Prostate gland (tissue), 2 donors: ENCODE measurements around the gene CA5A. TPM values are rescaled to one million over a fixed set of nuclear protein-coding genes. Genes with fewer than 3 reads are reported as not detected.
"Not testable (repeated sequence)": the region's sequence is repeated elsewhere in the genome, so short reads cannot be mapped to it uniquely, and the experiment has no call there.

Source experiments
- DNase-seq: peaks from one replicate; pipeline ENCODE4 v3.0.0-alpha.2; 2019; ENCODE audit warnings: low spot score
- H3K27ac ChIP-seq, 2 donors: fragments of 200-600 bp; sonication (generic); 2 replicates each; pipeline ENCODE4 v1.5.1; 2017 to 2019
- H3K27me3 ChIP-seq: fragments of 200-600 bp; sonication (generic); replicated peaks from 2 replicates; pipeline ENCODE4 v1.5.1; 2019; ENCODE audit not compliant: insufficient read depth
- H3K36me3 ChIP-seq, 2 donors: fragments of 200-600 bp; sonication (generic); 1 replicate in 1 of 2; 2 replicates in 1 of 2; pipeline versions ENCODE4 v1.5.1 to v1.8.1; 2017 to 2019
- H3K4me1 ChIP-seq: fragments of 200-600 bp; sonication (generic); replicated peaks from 2 replicates; pipeline ENCODE4 v1.5.1; 2019
- H3K4me3 ChIP-seq, 2 donors: fragments of 200-600 bp; sonication (generic); 2 replicates each; pipeline ENCODE4 v1.5.1; 2017 to 2019
- H3K9me3 ChIP-seq: fragments of 200-600 bp; sonication (generic); 2 replicates; pipeline ENCODE4 v1.5.1; 2017
- CTCF ChIP-seq, 4 experiments: fragments of 200-600 bp in 2 of 4; fragments of 450-650 bp in 2 of 4; sonication (generic) in 2 of 4; IDR thresholded peaks; 1 replicate in 3 of 4; 2 replicates in 1 of 4; pipeline ENCODE4 v1.5.1; 2016 to 2019; ENCODE audit warnings: antibody characterized with exemption in 4 of 4, mild to moderate bottlenecking in 2 of 4, moderate library complexity in 2 of 4
- POLR2A ChIP-seq: fragments of 450-650 bp; IDR thresholded peaks from one replicate; pipeline ENCODE4 v1.6.1; 2016; ENCODE audit warnings: antibody characterized with exemption, mild to moderate bottlenecking
- POLR2AphosphoS5 ChIP-seq: sonication (generic); formaldehyde crosslinking; IDR thresholded peaks from one replicate; pipeline ENCODE4 v1.6.1; 2017; ENCODE audit warnings: antibody characterized with exemption
- WGBS: methylation state at CpG from one replicate; pipeline ENCODE4 v1.1.5; 2018; 5-methylcytosine and 5-hydroxymethylcytosine counted together
- intact Hi-C: fragments of 100-400 bp; cut with DNase I; formaldehyde crosslinking; loops from one replicate; pipeline ENCODE4 v1.14.2; 2022
- total RNA-seq, 2 donors: library from RNA; depleted of rRNA; stranded (reverse); fragments of >200 nt; gene quantifications; one replicate each; pipeline ENCODE4 v1.1.0, GENCODE V29; 2016

CA5A gene
- total RNA-seq, 2 donors from 2014 or later = not detected

- TF ChIP-seq POLR2AphosphoS5 (no peak), POLR2A (no peak), CTCF (IDR thresholded peaks at IDR 0.05) (no peak)
- H3K36me3 ChIP-seq = no peaks in the 10 kb centered on the region
- no peaks in the 10 kb centered on the region for H3K27me3 ChIP-seq
- H3K4me3 ChIP-seq = no peak overlapping the region
- WGBS = 93% methylated on average over 25 of the region's 25 CpGs
- no peaks in the 10 kb centered on the region for H3K9me3 ChIP-seq
- no peak for DNase-seq
- intact Hi-C loops = no loop called here
- no peak overlapping the region for H3K27ac ChIP-seq
- no peaks in the 10 kb centered on the region for H3K4me1 ChIP-seq
These were observed 21.5 kb downstream of the CA5A start for GRCh38 chr16:87914812-87915211.

- DNase-seq, H3K27ac ChIP-seq, H3K9me3 ChIP-seq, H3K27me3 ChIP-seq, H3K36me3 ChIP-seq, H3K4me3 ChIP-seq, H3K4me1 ChIP-seq, intact Hi-C loops: not testable (repeated sequence)
- WGBS = 77% methylated on average over 23 of the region's 27 CpGs
These were observed 22.2 kb downstream of the CA5A start for GRCh38 chr16:87914021-87914725.

GRCh38 chr16:87912691-87913090 lies 23.6 kb downstream of the CA5A start:
- H3K27me3 ChIP-seq, H3K36me3 ChIP-seq, DNase-seq, intact Hi-C loops, H3K9me3 ChIP-seq, H3K4me1 ChIP-seq, H3K4me3 ChIP-seq, H3K27ac ChIP-seq: not testable (repeated sequence)
- WGBS = 81% methylated on average over 18 of the region's 18 CpGs

- intact Hi-C loops, H3K27me3 ChIP-seq, H3K4me3 ChIP-seq, H3K4me1 ChIP-seq, H3K27ac ChIP-seq, H3K36me3 ChIP-seq, H3K9me3 ChIP-seq: not testable (repeated sequence)
- peak; percentile 41 for TF ChIP-seq POLR2AphosphoS5
- WGBS = 37% methylated on average over 23 of the region's 23 CpGs
- DNase-seq = peak; percentile 13
These were observed 25.1 kb downstream of the CA5A start for GRCh38 chr16:87911106-87911763.

- WGBS = 29% methylated on average over 36 of the region's 36 CpGs
- H3K27ac ChIP-seq, H3K4me1 ChIP-seq, H3K27me3 ChIP-seq, H3K9me3 ChIP-seq, H3K36me3 ChIP-seq, H3K4me3 ChIP-seq, intact Hi-C loops: not testable (repeated sequence)
- TF ChIP-seq CTCF (IDR thresholded peaks at IDR 0.05) = peak; percentile 56 to 85 (median 72)
- peak; percentile 29 for DNase-seq
These were observed 27.0 kb downstream of the CA5A start for GRCh38 chr16:87909203-87909935.

GRCh38 chr16:87908101-87908500 lies 28.2 kb downstream of the CA5A start:
- H3K4me3 ChIP-seq, intact Hi-C loops, H3K9me3 ChIP-seq, H3K27me3 ChIP-seq, H3K27ac ChIP-seq, DNase-seq, H3K36me3 ChIP-seq, H3K4me1 ChIP-seq: not testable (repeated sequence)
- 94% methylated on average over 11 of the region's 11 CpGs for WGBS

- H3K27me3 ChIP-seq, intact Hi-C loops, H3K4me1 ChIP-seq, DNase-seq, H3K27ac ChIP-seq, H3K36me3 ChIP-seq, H3K4me3 ChIP-seq, H3K9me3 ChIP-seq: not testable (repeated sequence)
- WGBS = 89% methylated on average over 7 of the region's 7 CpGs
These were observed 30.8 kb downstream of the CA5A start for GRCh38 chr16:87905521-87905920.

- H3K4me3 ChIP-seq, H3K36me3 ChIP-seq, intact Hi-C loops, DNase-seq, H3K27ac ChIP-seq, H3K4me1 ChIP-seq, H3K9me3 ChIP-seq, H3K27me3 ChIP-seq: not testable (repeated sequence)
- WGBS = 74% methylated on average over 5 of the region's 5 CpGs
These were observed 31.4 kb downstream of the CA5A start for GRCh38 chr16:87904963-87905362.

GRCh38 chr16:87900489-87900888 lies 35.8 kb downstream of the CA5A start:
- 66% methylated on average over 12 of the region's 12 CpGs for WGBS
- intact Hi-C loops, DNase-seq: not testable (repeated sequence)

More at GRCh38 chr16:87900489-87900888, 35.8 kb downstream of the CA5A start:
- H3K9me3 ChIP-seq, H3K27me3 ChIP-seq, H3K4me1 ChIP-seq, H3K27ac ChIP-seq, H3K4me3 ChIP-seq, H3K36me3 ChIP-seq: not testable (repeated sequence)
